Measurements from ENCODE around the gene ZNF592.

DNA sequence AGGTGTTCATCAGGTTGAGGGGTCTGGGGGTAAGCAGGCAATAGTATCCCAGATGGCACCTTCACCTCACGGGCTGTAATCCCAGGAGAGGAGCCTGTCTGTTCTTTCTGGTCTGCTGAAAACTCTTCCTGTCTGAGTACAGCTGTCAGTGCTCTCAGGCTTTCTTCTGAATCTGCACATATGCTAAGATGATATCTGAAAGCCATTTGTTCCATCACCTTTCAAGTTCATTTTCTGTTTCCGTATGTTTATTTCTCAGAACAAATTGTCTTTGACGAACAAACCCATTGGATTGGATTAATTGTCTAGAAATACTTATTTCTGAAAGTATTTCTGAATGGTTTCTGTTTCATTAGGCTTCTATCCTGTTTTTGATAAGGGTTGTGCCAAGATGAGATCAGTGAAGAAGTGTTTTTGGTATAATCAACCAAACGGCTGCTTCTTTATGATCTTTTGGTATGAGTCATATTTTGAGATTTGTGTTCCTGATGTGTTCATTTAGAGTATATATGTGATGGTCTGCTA is 13.3 kb downstream of the ZNF592 start:
- TF ChIP-seq PPARA (CRISPR knock-in tag; IDR thresholded peaks at IDR 0.05; ENCODE audit: borderline replicate concordance) = no peak
- no peak for TF ChIP-seq CSDC2 (CRISPR knock-in tag; IDR thresholded peaks at IDR 0.05)
- no peak for TF ChIP-seq TCF4 (CRISPR knock-in tag; IDR thresholded peaks at IDR 0.05; ENCODE audit: borderline replicate concordance)
- no peak for TF ChIP-seq RARB (CRISPR knock-in tag; IDR thresholded peaks at IDR 0.05)
- TF ChIP-seq, protein P1, sequence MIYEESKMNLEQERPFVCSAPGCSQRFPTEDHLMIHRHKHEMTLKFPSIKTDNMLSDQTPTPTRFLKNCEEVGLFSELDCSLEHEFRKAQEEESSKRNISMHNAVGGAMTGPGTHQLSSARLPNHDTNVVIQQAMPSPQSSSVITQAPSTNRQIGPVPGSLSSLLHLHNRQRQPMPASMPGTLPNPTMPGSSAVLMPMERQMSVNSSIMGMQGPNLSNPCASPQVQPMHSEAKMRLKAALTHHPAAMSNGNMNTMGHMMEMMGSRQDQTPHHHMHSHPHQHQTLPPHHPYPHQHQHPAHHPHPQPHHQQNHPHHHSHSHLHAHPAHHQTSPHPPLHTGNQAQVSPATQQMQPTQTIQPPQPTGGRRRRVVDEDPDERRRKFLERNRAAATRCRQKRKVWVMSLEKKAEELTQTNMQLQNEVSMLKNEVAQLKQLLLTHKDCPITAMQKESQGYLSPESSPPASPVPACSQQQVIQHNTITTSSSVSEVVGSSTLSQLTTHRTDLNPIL (CRISPR knock-in tag; IDR thresholded peaks at IDR 0.05; ENCODE audit: low read depth) = no peak
- TF ChIP-seq, protein P2, sequence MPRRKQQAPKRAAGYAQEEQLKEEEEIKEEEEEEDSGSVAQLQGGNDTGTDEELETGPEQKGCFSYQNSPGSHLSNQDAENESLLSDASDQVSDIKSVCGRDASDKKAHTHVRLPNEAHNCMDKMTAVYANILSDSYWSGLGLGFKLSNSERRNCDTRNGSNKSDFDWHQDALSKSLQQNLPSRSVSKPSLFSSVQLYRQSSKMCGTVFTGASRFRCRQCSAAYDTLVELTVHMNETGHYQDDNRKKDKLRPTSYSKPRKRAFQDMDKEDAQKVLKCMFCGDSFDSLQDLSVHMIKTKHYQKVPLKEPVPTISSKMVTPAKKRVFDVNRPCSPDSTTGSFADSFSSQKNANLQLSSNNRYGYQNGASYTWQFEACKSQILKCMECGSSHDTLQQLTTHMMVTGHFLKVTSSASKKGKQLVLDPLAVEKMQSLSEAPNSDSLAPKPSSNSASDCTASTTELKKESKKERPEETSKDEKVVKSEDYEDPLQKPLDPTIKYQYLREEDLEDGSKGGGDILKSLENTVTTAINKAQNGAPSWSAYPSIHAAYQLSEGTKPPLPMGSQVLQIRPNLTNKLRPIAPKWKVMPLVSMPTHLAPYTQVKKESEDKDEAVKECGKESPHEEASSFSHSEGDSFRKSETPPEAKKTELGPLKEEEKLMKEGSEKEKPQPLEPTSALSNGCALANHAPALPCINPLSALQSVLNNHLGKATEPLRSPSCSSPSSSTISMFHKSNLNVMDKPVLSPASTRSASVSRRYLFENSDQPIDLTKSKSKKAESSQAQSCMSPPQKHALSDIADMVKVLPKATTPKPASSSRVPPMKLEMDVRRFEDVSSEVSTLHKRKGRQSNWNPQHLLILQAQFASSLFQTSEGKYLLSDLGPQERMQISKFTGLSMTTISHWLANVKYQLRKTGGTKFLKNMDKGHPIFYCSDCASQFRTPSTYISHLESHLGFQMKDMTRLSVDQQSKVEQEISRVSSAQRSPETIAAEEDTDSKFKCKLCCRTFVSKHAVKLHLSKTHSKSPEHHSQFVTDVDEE (CRISPR knock-in tag; IDR thresholded peaks at IDR 0.05) = no peak
- no peak for TF ChIP-seq SNAI2 (CRISPR knock-in tag; IDR thresholded peaks at IDR 0.05)
